Gastrocnemius medialis (tissue), 4 donors: ENCODE data around the gene RTEL1. TPM values are rescaled to one million over a fixed set of nuclear protein-coding genes. Genes with fewer than 3 reads are reported as not detected.
A peak's percentile ranks its signal among the peaks of the same experiment; 100 is the strongest.

Experiments
- ATAC-seq, 2 donors: fragments of 150-250 bp; one replicate each; pipeline ENCODE4 v1.9.1; 2016
- DNase-seq, 2 donors: peaks; one replicate each; pipeline ENCODE4 v3.0.0-alpha.2; 2019
- H3K27ac ChIP-seq, 4 donors: fragments of 200-600 bp; sonication (generic); 1 replicate in 1 of 4; 2 replicates in 3 of 4; pipeline ENCODE4 v1.5.1; 2016 to 2018; ENCODE audit warnings: mild to moderate bottlenecking in 2 of 4, moderate library complexity in 1 of 4
- H3K27me3 ChIP-seq, 3 donors: fragments of 200-600 bp; sonication (generic) in 2 of 3; 1 replicate in 1 of 3; 2 replicates in 2 of 3; pipeline versions ENCODE4 v1.5.1 to v1.6.0; 2016 to 2019; ENCODE audit warnings: mild to moderate bottlenecking in 1 of 3, moderate library complexity in 1 of 3
- H3K36me3 ChIP-seq, 2 donors: fragments of 200-600 bp; sonication (generic) in 1 of 2; one replicate each; pipeline ENCODE4 v1.5.1; 2017 to 2018
- H3K4me1 ChIP-seq, 2 donors: fragments of 200-600 bp; sonication (generic) in 1 of 2; one replicate each; pipeline ENCODE4 v1.5.1; 2016 to 2017; ENCODE audit warnings: mild to moderate bottlenecking in 2 of 2
- H3K4me3 ChIP-seq, 4 donors: fragments of 200-600 bp; sonication (generic) in 3 of 4; 1 replicate in 1 of 4; 2 replicates in 3 of 4; pipeline ENCODE4 v1.5.1; 2016 to 2019; ENCODE audit warnings: mild to moderate bottlenecking in 2 of 4
- H3K9me3 ChIP-seq, 3 donors: fragments of 200-600 bp; sonication (generic) in 2 of 3; 1 replicate in 1 of 3; 2 replicates in 2 of 3; pipeline ENCODE4 v1.5.1; 2016 to 2019
- CTCF ChIP-seq, 5 experiments: fragments of 450-650 bp in 3 of 5; fragments of 200-600 bp in 2 of 5; sonication (generic) in 2 of 5; IDR thresholded peaks in 4 of 5; conservative IDR thresholded peaks in 1 of 5; 1 replicate in 4 of 5; 2 replicates in 1 of 5; pipeline ENCODE4 v1.5.1; 2016 to 2019; ENCODE audit warnings: antibody characterized with exemption in 5 of 5, mild to moderate bottlenecking in 3 of 5, moderate library complexity in 3 of 5
- POLR2A ChIP-seq, 2 donors: fragments of 450-650 bp; IDR thresholded peaks; one replicate each; pipeline ENCODE4 v1.6.1; 2017; ENCODE audit warnings: antibody characterized with exemption in 2 of 2, mild to moderate bottlenecking in 2 of 2, moderate library complexity in 2 of 2
- in situ Hi-C, 4 donors: fragments of 200-750 bp; cut with MboI; loops; one replicate each; pipeline versions ENCODE4 v1.15.0 to v1.8.0; 2017; ENCODE audit warnings: low sequenced_read_pairs in 4 of 4
- intact Hi-C: fragments of 100-400 bp; cut with DNase I; formaldehyde crosslinking; loops from one replicate; pipeline ENCODE4 v1.15.1; 2023; ENCODE audit warnings: low total_unique reads
- total RNA-seq, 4 donors: library from RNA; depleted of rRNA; stranded (reverse); fragments of >200 nt; gene quantifications; one replicate each; pipeline versions ENCODE4 v1.1.0 to v1.2.3, GENCODE V29; 2016

The RTEL1 gene
- total RNA-seq, 4 donors from 2014 or later: 2.4 to 9.1 (median 6.0) TPM

GRCh38 chr20:63642527-63643247, 15.4 kb upstream of the RTEL1 start:
- Histone ChIP-seq H3K9me3 (no peaks in the 10 kb centered on the region), H3K36me3 (no peaks in the 10 kb centered on the region), H3K4me1 (peaks cover 9 to 10% of the 10 kb centered on the region in 2 donors), H3K27ac (peak overlapping the region; percentile 26 to 78 (median 76)), H3K27me3 (no peaks in the 10 kb centered on the region), H3K4me3 (peak overlapping the region; percentile 48 to 70 (median 62))
- ATAC-seq: no peak
- TF ChIP-seq CTCF (IDR thresholded peaks at IDR 0.05 in 4 of 5, conservative IDR thresholded peaks at IDR 0.05 in 1 of 5) (no peak), POLR2A (IDR thresholded peaks at IDR 0.05) (no peak)
- in situ Hi-C loops (loop anchor here in 1 of 4 donors (25.0 kb wide), 1 partner anchor 105 kb away; the partner anchor contains the start of genes PTK6 and SRMS), intact Hi-C loops (loop anchor here (2.0 to 5.0 kb wide), 2 partner anchors 16 to 95 kb away; partner anchors contain the start of genes LIME1, RTEL1 and SLC2A4RG)
- DNase-seq: no peak

- peaks cover 7 to 9% of the 10 kb centered on the region in 2 donors for H3K4me1 ChIP-seq
- no peaks in the 10 kb centered on the region for H3K36me3 ChIP-seq
- no peak for ATAC-seq
- in situ Hi-C loops: loop anchor here in 1 of 4 donors (25.0 kb wide), 1 partner anchor 106 kb away; the partner anchor contains the start of genes PTK6 and SRMS
- no peak overlapping the region for H3K27ac ChIP-seq
- TF ChIP-seq CTCF (IDR thresholded peaks at IDR 0.05 in 4 of 5, conservative IDR thresholded peaks at IDR 0.05 in 1 of 5) (no peak), POLR2A (IDR thresholded peaks at IDR 0.05) (no peak)
- intact Hi-C loops: loop anchor here (2.0 to 5.0 kb wide), 2 partner anchors 15 to 94 kb away; partner anchors contain the start of genes LIME1, RTEL1 and SLC2A4RG
- no peak for DNase-seq
- H3K27me3 ChIP-seq: no peaks in the 10 kb centered on the region
- no peak overlapping the region for H3K4me3 ChIP-seq
- H3K9me3 ChIP-seq: no peaks in the 10 kb centered on the region
Observed at GRCh38 chr20:63643499-63643898, 14.6 kb upstream of the RTEL1 start.

GRCh38 chr20:63643946-63644345, 14.2 kb upstream of the RTEL1 start:
- no peak for TF ChIP-seq CTCF (IDR thresholded peaks at IDR 0.05 in 4 of 5, conservative IDR thresholded peaks at IDR 0.05 in 1 of 5)
- no peak for TF ChIP-seq POLR2A (IDR thresholded peaks at IDR 0.05)
- no peaks in the 10 kb centered on the region for H3K27me3 ChIP-seq
- no peak overlapping the region for H3K4me3 ChIP-seq
- intact Hi-C loops: loop anchor here (2.0 to 5.0 kb wide), 2 partner anchors 15 to 93 kb away; partner anchors contain the start of genes LIME1, RTEL1 and SLC2A4RG
- peaks cover 7 to 9% of the 10 kb centered on the region in 2 donors for H3K4me1 ChIP-seq
- no peak for ATAC-seq
- no peak overlapping the region for H3K27ac ChIP-seq
- no peaks in the 10 kb centered on the region for H3K36me3 ChIP-seq
- in situ Hi-C loops: loop anchor here in 1 of 4 donors (25.0 kb wide), 1 partner anchor 107 kb away; the partner anchor contains the start of genes PTK6 and SRMS
- DNase-seq: no peak
- H3K9me3 ChIP-seq: no peaks in the 10 kb centered on the region

GRCh38 chr20:63645218-63645617, 12.9 kb upstream of the RTEL1 start:
- TF ChIP-seq CTCF (IDR thresholded peaks at IDR 0.05 in 4 of 5, conservative IDR thresholded peaks at IDR 0.05 in 1 of 5): no peak
- TF ChIP-seq POLR2A (IDR thresholded peaks at IDR 0.05): no peak
- Histone ChIP-seq H3K27ac (no peak overlapping the region), H3K4me1 (peaks cover 7 to 9% of the 10 kb centered on the region in 2 donors), H3K9me3 (no peaks in the 10 kb centered on the region), H3K4me3 (no peak overlapping the region), H3K27me3 (no peaks in the 10 kb centered on the region), H3K36me3 (no peaks in the 10 kb centered on the region)
- intact Hi-C loops (no loop called here), in situ Hi-C loops (loop anchor here in 1 of 4 donors (25.0 kb wide), 1 partner anchor 108 kb away; the partner anchor contains the start of genes PTK6 and SRMS)
- no peak for DNase-seq
- ATAC-seq: no peak
